Trophoblast cell (in vitro differentiated cells and primary cell): ENCODE measurements around the gene SMC3.

Experiments
- DNase-seq, 2 donors: peaks; one replicate each; pipeline ENCODE4 v3.0.0-alpha.2; 2016
- H2AFZ ChIP-seq: 2 replicates; pipeline ENCODE4 v1.6.1; 2013; ENCODE audit warnings: low read length, moderate library complexity, mild to moderate bottlenecking; ENCODE audit not compliant: insufficient read depth, poor library complexity
- H2AK5ac ChIP-seq: 2 replicates; pipeline ENCODE4 v1.6.1; 2013; ENCODE audit warnings: mild to moderate bottlenecking, low read length
- H2BK120ac ChIP-seq: 2 replicates; pipeline ENCODE4 v1.6.1; 2013; ENCODE audit warnings: low read length, mild to moderate bottlenecking, moderate library complexity; ENCODE audit not compliant: insufficient read depth, poor library complexity
- H2BK12ac ChIP-seq: 2 replicates; pipeline ENCODE4 v1.6.1; 2013; ENCODE audit warnings: mild to moderate bottlenecking, low read length, moderate library complexity
- H2BK5ac ChIP-seq: 2 replicates; pipeline ENCODE4 v1.6.1; 2013; ENCODE audit warnings: low read length, low read depth, moderate library complexity, mild to moderate bottlenecking; ENCODE audit not compliant: poor library complexity
- H3K14ac ChIP-seq: 2 replicates; pipeline ENCODE4 v1.6.1; 2013; ENCODE audit warnings: mild to moderate bottlenecking, low read length
- H3K18ac ChIP-seq: 2 replicates; pipeline ENCODE4 v1.6.1; 2013; ENCODE audit warnings: mild to moderate bottlenecking, low read length
- H3K23ac ChIP-seq: 2 replicates; pipeline ENCODE4 v1.6.1; 2013; ENCODE audit warnings: low read length
- H3K27ac ChIP-seq: 2 replicates; pipeline ENCODE4 v1.5.1; 2013; ENCODE audit warnings: low read depth, mild to moderate bottlenecking, inconsistent platforms, low read length, moderate library complexity
- H3K27me3 ChIP-seq: 2 replicates; pipeline ENCODE4 v1.6.1; 2013; ENCODE audit warnings: inconsistent platforms, mild to moderate bottlenecking, low read length, moderate library complexity; ENCODE audit not compliant: insufficient read depth
- H3K36me3 ChIP-seq, 2 experiments: 1 replicate in 1 of 2; 2 replicates in 1 of 2; pipeline ENCODE4 v1.6.1; 2013; ENCODE audit warnings: low read length in 2 of 2, mild to moderate bottlenecking in 2 of 2, moderate library complexity in 1 of 2; ENCODE audit not compliant: insufficient read depth in 2 of 2, control insufficient read depth in 1 of 2
- H3K4ac ChIP-seq: 2 replicates; pipeline ENCODE4 v1.6.1; 2013; ENCODE audit warnings: low read depth, mild to moderate bottlenecking, low read length, moderate library complexity
- H3K4me1 ChIP-seq, 2 experiments: 1 replicate in 1 of 2; 2 replicates in 1 of 2; pipeline ENCODE4 v1.6.1; 2013; ENCODE audit warnings: low read length in 2 of 2, mild to moderate bottlenecking in 2 of 2, moderate library complexity in 1 of 2; ENCODE audit not compliant: insufficient read depth in 2 of 2, control insufficient read depth in 1 of 2
- H3K4me2 ChIP-seq: 2 replicates; pipeline ENCODE4 v1.6.1; 2013; ENCODE audit warnings: inconsistent platforms, mild to moderate bottlenecking, low read length, moderate library complexity
- H3K4me3 ChIP-seq: 2 replicates; pipeline ENCODE4 v1.5.1; 2013; ENCODE audit warnings: mild to moderate bottlenecking, low read depth, low read length, inconsistent platforms
- H3K79me1 ChIP-seq: one replicate; pipeline ENCODE4 v1.6.1; 2013; ENCODE audit warnings: low read length
- H3K79me2 ChIP-seq: 2 replicates; pipeline ENCODE4 v1.6.1; 2013; ENCODE audit warnings: low read length, mild to moderate bottlenecking; ENCODE audit not compliant: control insufficient read depth, insufficient read depth, poor library complexity
- H3K9ac ChIP-seq: 2 replicates; pipeline ENCODE4 v1.6.1; 2013; ENCODE audit warnings: mild to moderate bottlenecking, low read length
- H3K9me3 ChIP-seq: 2 replicates; pipeline ENCODE4 v1.6.1; 2013; ENCODE audit warnings: low read depth, mild to moderate bottlenecking, control low read depth, inconsistent platforms, low read length; ENCODE audit not compliant: insufficient read depth
- H4K12ac ChIP-seq: 2 replicates; pipeline ENCODE4 v1.6.1; 2013; ENCODE audit warnings: low read depth, mild to moderate bottlenecking, low read length, moderate library complexity
- H4K8ac ChIP-seq: 2 replicates; pipeline ENCODE4 v1.6.1; 2013; ENCODE audit warnings: low read depth, mild to moderate bottlenecking, low read length, moderate library complexity
- H4K91ac ChIP-seq: one replicate; pipeline ENCODE4 v1.6.1; 2013; ENCODE audit warnings: low read depth, mild to moderate bottlenecking, low read length, moderate library complexity
- WGBS: extraction: QIAGEN DNeasy Blood & Tissue Kit; methylation state at CpG from one replicate; pipeline ENCODE4 v1.1.7; 2013; ENCODE audit warnings: missing lambda C conversion rate; ENCODE audit not compliant: insufficient read length, insufficient coverage; ENCODE audit errors: extremely low coverage; 5-methylcytosine and 5-hydroxymethylcytosine counted together

Gene SMC3

GRCh38 chr10:110636572-110636931, 69.1 kb downstream of the SMC3 start:
- H2BK12ac ChIP-seq, result no peak overlapping the region
- H3K23ac ChIP-seq, result no peak overlapping the region
- no peak overlapping the region for H2AFZ ChIP-seq
- no peak overlapping the region for H2BK5ac ChIP-seq
- H2BK120ac ChIP-seq, result no peak overlapping the region
- no peak overlapping the region for H4K12ac ChIP-seq
- no peaks in the 10 kb centered on the region for H3K36me3 ChIP-seq
- no peak overlapping the region for H2AK5ac ChIP-seq
- no peak overlapping the region for H3K4me3 ChIP-seq
- no CpG with 5 or more reads among the region's 2 CpGs for WGBS
- no peak for DNase-seq
- H4K8ac ChIP-seq, result no peak overlapping the region
- H3K27me3 ChIP-seq, result no peaks in the 10 kb centered on the region
- H4K91ac ChIP-seq, result no peak overlapping the region
- no peak overlapping the region for H3K14ac ChIP-seq
- peaks cover 0 to 5% of the 10 kb centered on the region in 2 experiments for H3K4me1 ChIP-seq
- H3K9ac ChIP-seq, result no peak overlapping the region
- no peaks in the 10 kb centered on the region for H3K79me2 ChIP-seq
- H3K79me1 ChIP-seq, result no peaks in the 10 kb centered on the region
- no peak overlapping the region for H3K27ac ChIP-seq
- H3K4ac ChIP-seq, result no peak overlapping the region
- H3K18ac ChIP-seq, result no peak overlapping the region
- no peaks in the 10 kb centered on the region for H3K9me3 ChIP-seq
- no peak overlapping the region for H3K4me2 ChIP-seq

DNA sequence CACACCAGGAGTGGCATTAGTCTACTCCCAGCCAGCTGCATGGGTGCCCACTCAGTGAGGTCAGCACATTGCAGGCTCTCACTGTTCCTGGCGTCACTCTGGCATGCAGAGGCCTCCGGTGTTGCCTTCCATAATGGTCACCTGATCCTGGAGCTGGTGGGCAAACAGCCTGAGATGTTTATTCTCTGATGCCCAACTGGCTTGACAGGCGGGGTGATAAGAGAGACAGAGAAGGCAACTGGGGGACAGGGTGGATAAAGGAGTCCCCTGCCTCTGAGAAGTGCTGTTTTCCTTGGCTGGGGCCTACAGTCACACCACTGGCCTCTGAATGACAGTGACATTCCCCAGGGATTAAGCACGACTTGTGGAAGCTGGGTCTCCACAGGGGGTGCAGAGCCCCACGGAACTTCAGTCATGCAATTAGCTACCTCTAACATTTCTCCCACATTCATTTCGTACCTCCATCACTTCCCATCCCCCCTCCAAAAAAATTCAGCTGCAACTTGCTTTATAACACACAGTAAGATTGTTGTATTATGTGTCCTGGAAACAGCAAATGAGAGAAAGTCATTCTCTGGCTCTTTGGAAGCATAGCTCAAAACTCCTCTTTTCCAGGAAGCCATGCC, 69.5 kb downstream of the SMC3 start:
- Histone ChIP-seq H3K79me1 (no peaks in the 10 kb centered on the region), H3K27me3 (no peaks in the 10 kb centered on the region), H3K79me2 (no peaks in the 10 kb centered on the region), H3K18ac (no peak overlapping the region), H3K4me3 (no peak overlapping the region), H3K9me3 (no peaks in the 10 kb centered on the region), H2BK120ac (no peak overlapping the region), H4K8ac (no peak overlapping the region), H4K91ac (no peak overlapping the region), H3K23ac (no peak overlapping the region), H3K4me1 (peaks cover 0 to 5% of the 10 kb centered on the region in 2 experiments), H2BK5ac (no peak overlapping the region), H3K4me2 (no peak overlapping the region), H3K36me3 (no peaks in the 10 kb centered on the region), H2AK5ac (no peak overlapping the region), H2AFZ (no peak overlapping the region), H3K9ac (no peak overlapping the region), H4K12ac (no peak overlapping the region), H3K27ac (no peak overlapping the region), H2BK12ac (no peak overlapping the region), H3K14ac (no peak overlapping the region), H3K4ac (no peak overlapping the region)
- 0% methylated on average over 1 of the region's 6 CpGs for WGBS
- no peak for DNase-seq

DNA sequence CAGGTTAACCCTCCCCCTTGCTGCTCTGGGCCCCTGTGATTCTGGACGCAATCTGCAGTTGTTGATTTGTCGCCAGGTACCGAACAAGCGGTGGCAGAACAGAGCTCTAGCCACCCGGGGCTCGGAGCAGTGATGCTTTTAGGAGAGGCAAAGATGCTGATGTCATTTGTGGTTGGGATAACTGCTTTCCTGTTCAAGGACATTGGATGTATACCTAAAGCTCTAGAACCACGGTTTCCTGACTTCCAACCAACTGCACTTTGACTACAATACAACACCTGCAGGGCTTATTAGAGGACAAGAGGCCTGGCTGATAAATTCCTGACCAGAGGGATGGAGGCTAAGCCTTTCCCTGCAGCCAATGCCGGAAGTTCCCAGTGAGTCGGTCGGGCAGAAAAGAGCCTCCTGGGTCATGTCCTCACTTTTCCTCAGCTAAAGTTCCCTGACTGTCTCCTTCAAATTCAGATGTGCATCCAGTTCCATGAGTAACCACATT, 70.1 kb downstream of the SMC3 start:
- Histone ChIP-seq H2BK120ac (no peak overlapping the region), H3K4me2 (no peak overlapping the region), H4K91ac (no peak overlapping the region), H3K27me3 (no peaks in the 10 kb centered on the region), H3K9ac (no peak overlapping the region), H3K18ac (no peak overlapping the region), H3K9me3 (no peaks in the 10 kb centered on the region), H3K36me3 (no peaks in the 10 kb centered on the region), H2AK5ac (no peak overlapping the region), H3K4ac (no peak overlapping the region), H2BK5ac (no peak overlapping the region), H3K79me2 (no peaks in the 10 kb centered on the region), H3K4me3 (no peak overlapping the region), H2AFZ (no peak overlapping the region), H4K8ac (no peak overlapping the region), H3K23ac (no peak overlapping the region), H3K14ac (no peak overlapping the region), H3K79me1 (no peaks in the 10 kb centered on the region), H2BK12ac (no peak overlapping the region), H4K12ac (no peak overlapping the region), H3K4me1 (peaks cover 0 to 5% of the 10 kb centered on the region in 2 experiments), H3K27ac (no peak overlapping the region)
- DNase-seq, result no peak
- no CpG with 5 or more reads among the region's 10 CpGs for WGBS

GRCh38 chr10:110638319-110638718, 70.8 kb downstream of the SMC3 start:
- Histone ChIP-seq H2BK5ac (no peak overlapping the region), H4K91ac (no peak overlapping the region), H3K36me3 (no peaks in the 10 kb centered on the region), H2AK5ac (no peak overlapping the region), H3K4ac (no peak overlapping the region), H3K27me3 (peaks cover 4% of the 10 kb centered on the region), H3K4me1 (peaks cover 3 to 9% of the 10 kb centered on the region in 2 experiments), H3K9ac (no peak overlapping the region), H3K18ac (no peak overlapping the region), H3K4me3 (no peak overlapping the region), H3K4me2 (no peak overlapping the region), H4K8ac (no peak overlapping the region), H3K79me1 (no peaks in the 10 kb centered on the region), H3K23ac (no peak overlapping the region), H3K27ac (no peak overlapping the region), H3K9me3 (no peaks in the 10 kb centered on the region), H2BK120ac (no peak overlapping the region), H2BK12ac (no peak overlapping the region), H2AFZ (no peak overlapping the region), H3K79me2 (no peaks in the 10 kb centered on the region), H4K12ac (no peak overlapping the region), H3K14ac (no peak overlapping the region)
- DNase-seq, result no peak
- no CpG with 5 or more reads among the region's 3 CpGs for WGBS
